GM21423 (cell line): Measurements from ENCODE around the gene EXD3.

Experiments used
- ATAC-seq: cut with Tn5 transposase; IDR thresholded peaks from one replicate; pipeline ENCODE4 v1.9.1; 2021; ENCODE audit warnings: mild to moderate bottlenecking, moderate library complexity; ENCODE audit not compliant: unreplicated experiment

The EXD3 gene

DNA sequence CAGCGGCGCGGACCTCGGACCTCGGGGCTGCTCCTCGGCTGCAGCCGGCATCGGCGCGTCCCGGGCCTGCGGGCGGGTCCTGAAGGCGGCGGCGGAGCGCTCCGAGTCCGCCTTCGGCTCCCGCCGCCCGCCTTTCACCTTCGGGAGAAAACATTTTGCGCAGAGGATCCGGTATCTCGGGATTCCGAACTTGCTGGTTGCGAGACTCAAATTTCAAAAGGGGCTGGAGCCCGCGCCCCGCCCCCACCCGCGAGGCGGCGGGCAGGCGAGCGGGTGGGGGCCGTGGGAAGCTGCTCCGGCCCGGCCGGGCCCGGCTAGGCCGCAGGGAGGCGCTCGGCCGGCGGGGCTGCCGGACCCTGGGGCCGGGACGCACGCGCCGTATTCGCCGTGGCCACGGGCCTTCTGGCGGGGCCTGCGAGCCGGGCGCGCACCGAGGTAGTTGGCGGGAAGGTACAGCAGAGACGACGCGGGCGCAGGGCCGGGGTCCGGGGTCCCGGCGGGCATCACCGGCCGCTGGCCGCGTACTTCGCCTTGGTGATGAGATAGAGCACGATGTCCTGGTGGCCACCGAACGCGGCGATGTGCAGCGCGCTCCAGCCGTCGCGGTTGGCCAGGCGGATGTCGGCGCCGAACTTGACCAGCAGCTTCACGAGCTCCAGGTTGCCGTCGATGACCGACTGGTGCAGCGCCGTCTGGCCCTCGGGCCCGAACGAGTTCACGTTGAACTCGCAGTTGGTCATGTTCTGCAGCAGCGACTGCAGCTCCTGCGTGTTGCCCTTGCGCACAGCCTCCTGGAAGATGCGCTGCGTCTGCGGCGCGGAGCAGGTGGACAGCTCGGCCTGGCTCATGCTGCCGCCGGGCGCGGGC is 121.6 kb downstream of the EXD3 start:
- peak; percentile 2 for ATAC-seq

DNA sequence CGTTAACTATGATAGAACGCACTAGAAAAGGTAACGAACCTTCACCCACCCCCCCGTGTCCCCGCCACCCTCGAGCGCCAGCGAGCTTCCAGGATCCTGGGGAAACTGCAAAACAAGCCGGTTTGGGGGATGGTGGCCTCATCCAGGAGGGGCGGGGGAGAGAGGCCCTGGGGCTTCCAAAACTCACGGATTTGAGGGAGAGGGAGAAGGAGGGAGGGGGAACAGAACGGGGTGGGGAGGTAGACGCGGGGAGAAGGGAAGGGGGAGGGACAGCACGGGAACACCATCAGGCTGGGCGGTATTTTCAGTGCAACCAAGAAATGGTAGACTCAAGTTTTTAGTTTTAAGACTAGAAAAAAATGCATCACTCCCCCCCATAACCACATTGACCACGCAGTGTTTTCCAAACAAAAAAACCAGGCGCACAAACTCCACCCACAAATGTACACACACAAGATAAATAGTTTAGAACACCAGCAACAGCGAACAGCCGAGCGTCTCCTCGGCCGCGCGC is 122.3 kb downstream of the EXD3 start:
- ATAC-seq: no peak

GRCh38 chr9:137299938-137300337 is 123.0 kb downstream of the EXD3 start:
- ATAC-seq: no peak

- ATAC-seq: no peak
Measured at GRCh38 chr9:137299203-137299565, 123.8 kb downstream of the EXD3 start.

DNA sequence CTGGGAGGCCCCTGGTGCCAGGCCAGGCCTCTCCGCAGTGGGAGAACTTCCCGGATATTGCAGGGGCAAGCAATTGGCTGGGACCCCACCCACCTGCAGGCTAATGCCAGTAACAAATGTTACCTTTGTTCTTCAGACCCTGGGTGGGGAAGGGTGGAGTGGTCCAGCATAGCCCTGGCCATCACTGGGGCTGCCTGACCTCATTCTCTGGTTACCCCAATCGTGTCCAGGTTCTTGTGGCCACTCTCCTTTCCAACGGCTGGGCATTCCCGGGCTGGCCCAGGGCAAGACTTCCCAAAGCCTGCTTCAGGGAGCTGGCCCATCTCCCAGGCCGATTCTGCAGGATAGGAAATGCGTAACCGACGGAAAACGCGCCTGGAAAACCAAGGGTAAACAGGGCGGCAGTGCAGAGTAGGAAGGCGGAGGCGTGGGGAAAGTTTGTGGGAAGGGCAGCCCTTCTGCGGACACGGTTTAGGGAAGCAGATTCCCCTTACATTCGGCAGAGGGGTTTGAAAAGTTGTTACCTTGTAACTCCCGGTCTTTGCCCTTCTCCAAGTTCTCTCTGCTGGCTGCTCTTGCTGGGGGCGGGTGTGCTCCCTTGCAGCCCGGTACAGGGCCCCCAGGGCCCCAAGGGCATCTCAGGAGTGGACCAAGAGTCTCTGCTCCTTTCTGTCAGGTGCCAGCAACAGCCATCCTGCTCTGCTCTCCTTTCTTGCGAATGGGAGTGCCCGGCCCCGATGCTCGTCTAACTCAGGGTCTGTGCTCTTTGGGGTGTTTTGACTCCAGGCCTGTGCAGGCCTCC is 124.4 kb downstream of the EXD3 start:
- no peak for ATAC-seq

GRCh38 chr9:137297966-137298365 is 125.0 kb downstream of the EXD3 start:
- no peak for ATAC-seq

DNA sequence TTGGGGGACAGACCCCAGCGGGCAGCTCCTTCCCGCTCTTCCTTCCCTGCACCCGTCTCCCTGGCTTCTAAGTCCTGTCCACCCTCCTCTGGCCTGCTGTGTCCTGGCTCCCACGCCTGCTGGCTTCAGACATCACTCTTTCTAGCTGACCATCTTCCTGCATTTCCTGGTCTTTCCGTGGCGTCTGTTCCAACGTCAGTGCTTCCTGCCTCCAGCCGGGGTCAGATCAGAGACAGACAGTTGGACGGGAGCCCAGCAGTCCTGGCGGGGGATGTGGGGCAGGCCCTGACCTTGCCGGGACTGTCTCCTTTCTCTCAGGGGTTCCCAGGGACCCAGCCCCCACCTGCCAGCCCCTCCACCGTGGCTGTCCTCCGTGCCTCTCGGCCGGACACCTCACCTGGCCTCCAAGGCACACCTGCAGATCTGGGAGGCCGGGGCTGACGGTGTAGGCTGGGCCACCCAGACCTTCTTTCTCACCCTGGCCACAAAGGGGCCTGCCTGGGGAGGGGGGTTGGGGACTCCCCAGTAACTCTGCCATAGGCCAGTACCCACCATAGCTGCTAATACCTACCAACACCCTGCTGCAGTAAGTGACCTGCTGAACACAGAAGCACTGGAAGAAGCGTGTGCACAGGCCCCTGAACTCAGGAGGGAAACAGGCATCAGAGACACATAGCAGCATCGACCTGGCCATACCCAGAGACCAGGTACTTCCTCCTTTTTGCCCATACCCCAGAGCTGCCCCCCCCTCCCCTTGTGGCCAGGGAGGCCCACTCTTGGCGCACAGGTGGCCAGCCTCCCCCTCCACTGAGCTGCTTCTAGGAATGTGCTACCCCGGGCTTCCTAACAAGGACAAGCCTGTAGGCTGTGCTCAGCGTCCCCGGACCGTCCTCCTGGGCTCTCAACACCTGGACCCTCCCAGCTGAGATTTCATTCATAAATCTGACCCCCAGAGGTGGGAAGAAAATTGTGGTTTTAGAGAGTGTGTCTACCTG is 126.0 kb downstream of the EXD3 start:
- ATAC-seq: no peak

- ATAC-seq: no peak
Measured at GRCh38 chr9:137295849-137296669, 126.9 kb downstream of the EXD3 start.

DNA sequence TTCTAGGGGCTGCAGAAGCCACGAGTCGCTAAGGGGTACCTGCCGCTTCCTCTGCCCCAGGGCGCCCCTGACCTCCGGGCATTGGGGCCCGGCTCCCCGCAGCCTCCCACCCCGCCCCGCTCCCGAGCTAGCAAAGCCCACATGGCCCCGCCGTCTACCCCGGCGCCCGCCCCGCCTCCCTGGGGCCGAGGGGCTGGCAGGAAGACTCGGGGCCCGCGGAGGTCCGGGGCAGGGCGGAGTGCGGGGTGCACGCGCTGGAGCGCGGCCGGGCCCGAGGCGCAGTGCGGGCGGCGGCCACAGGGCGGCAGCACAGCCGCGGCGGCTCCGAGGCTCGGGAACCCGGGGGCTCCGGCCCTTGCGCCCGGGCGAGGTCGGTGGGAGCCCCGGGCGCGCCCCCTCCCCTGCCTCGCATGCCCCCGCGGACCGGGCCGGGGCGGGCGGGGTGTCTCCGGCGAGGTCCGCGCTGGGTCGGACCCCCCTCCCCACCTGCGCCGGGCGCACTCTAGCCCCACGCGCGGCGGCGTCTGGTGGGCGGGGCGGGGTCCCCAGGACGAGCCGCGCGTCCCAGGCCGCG is 127.6 kb downstream of the EXD3 start:
- ATAC-seq: peak; percentile 55

DNA sequence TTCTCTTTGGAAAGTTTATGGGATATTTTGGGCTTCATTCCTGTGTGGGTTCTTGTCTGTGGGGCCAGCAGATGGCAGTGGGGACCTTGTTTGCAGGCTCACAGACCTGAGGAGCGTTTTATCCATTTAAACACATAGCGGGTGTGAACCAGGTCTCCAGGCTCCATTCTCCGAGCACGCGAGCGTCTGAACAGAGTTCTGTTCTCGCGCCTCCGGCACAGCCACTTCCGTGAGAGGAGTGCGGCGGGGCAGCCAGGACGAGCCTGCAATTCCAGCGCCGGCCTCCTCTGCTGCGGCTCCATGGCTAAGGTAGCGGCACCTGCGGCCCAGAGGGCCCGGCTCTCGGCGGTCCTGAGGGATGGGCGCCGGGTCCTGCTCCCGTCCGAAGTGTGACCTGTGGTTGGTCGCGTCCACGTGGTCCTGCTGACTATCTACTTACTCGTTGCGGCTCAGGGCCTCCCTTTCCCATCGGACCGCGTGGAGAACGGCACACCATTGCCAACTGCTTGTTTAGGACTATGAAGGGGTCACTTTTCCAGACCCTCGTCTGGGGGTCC is 128.2 kb downstream of the EXD3 start:
- ATAC-seq: no peak

GRCh38 chr9:137294091-137294680 is 128.8 kb downstream of the EXD3 start:
- no peak for ATAC-seq

- no peak for ATAC-seq
Measured at GRCh38 chr9:137293482-137294090, 129.4 kb downstream of the EXD3 start.

DNA sequence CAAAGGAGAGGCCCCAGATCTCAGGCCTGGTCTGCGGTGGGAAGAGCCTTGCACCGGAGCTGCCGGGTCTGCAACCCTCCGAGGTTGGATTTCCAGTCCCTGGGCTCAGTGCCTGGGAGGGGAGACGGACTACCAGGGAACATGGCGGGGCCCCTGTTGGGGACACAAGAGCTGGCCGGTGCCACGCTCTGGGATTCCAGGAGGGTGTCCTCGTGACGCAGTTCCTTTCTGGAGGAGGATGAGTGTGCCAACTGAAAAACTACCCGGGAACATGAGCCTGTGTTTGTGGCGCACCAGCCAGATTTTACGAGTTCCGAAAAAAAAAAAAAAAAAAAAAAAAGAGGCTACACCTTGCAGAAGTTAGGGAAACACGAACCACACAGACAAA is 129.9 kb downstream of the EXD3 start:
- no peak for ATAC-seq

DNA sequence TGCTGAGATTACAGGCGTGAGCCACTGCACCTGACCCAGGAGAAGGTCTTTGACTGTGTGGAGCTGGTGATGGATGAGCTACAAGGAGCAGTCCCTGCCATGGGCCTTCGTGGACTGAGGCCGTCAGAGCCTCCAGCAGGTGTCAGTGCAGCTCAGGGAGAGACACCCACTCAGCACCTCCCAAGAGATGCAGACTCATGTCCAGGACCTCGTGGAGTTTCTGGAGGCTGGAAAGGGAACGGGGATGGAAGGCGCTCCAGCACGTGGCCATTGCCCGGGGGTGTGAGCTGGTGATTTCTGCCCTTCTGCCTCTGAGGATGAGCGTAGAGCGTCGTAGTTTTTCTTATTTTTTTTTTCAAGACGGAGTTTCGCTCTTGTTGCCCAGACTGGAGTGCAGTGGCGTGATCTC is 136.0 kb downstream of the EXD3 start:
- no peak for ATAC-seq

GRCh38 chr9:137281345-137282116 is 141.4 kb downstream of the EXD3 start:
- no peak for ATAC-seq

GRCh38 chr9:137280474-137281344 is 142.3 kb downstream of the EXD3 start:
- no peak for ATAC-seq
